Measurements from ENCODE around the gene ABCC5. TPM values are rescaled to one million over a fixed set of nuclear protein-coding genes. Genes with fewer than 3 reads are reported as not detected.

ABCC5 gene
- 13.9 and 23.1 TPM in 2 replicates for total RNA-seq

GRCh38 chr3:184017672-184018423 is at the start of gene ABCC5:
Gene ABCC5, minus strand, starts transcription at chr3:184017884. Its CDS starts 3,492 bp downstream, at chr3:184014392.

GRCh38 chr3:184052767-184053166 is 35.1 kb upstream of the ABCC5 start, which contains the start of gene HTR3C:
Gene HTR3C, plus strand, starts transcription at chr3:184053047. Its CDS starts 34 bp downstream, at chr3:184053081.

GRCh38 chr3:184031187-184031792 is 13.6 kb upstream of the ABCC5 start, which contains the start of gene HTR3D:
Gene HTR3D, plus strand, starts transcription at chr3:184031742. Its CDS starts 0 bp downstream, at chr3:184031742.

GRCh38 chr3:183884427-183885296 is 133.0 kb downstream of the ABCC5 start, which contains the start of gene PARL:
Gene PARL, minus strand, starts transcription at chr3:183884880. Its CDS starts 34 bp downstream, at chr3:183884846.

Other genes starting within 250 kb of the ABCC5 start
- 0.47 and 0.52 TPM in 2 replicates for gene MAP6D1, start 192.3 kb downstream of the ABCC5 start, total RNA-seq
- 30.7 and 45.6 TPM in 2 replicates for gene PARL, start 133.0 kb downstream of the ABCC5 start, total RNA-seq
- gene HTR3D, start 13.9 kb upstream of the ABCC5 start, total RNA-seq, result not detected in 2 replicates
- gene HTR3C, start 35.2 kb upstream of the ABCC5 start, total RNA-seq, result not detected in 2 replicates
- not detected in 2 replicates for gene HTR3E, start 79.2 kb upstream of the ABCC5 start, total RNA-seq
- 29.9 and 32.8 TPM in 2 replicates for gene EIF2B5, start 117.5 kb upstream of the ABCC5 start, total RNA-seq
- 28.7 and 36.6 TPM in 2 replicates for gene DVL3, start 137.5 kb upstream of the ABCC5 start, total RNA-seq
- 624 and 646 TPM in 2 replicates for gene AP2M1, start 157.0 kb upstream of the ABCC5 start, total RNA-seq
- 57.1 and 68.0 TPM in 2 replicates for gene ABCF3, start 168.3 kb upstream of the ABCC5 start, total RNA-seq
- not detected in 2 replicates for gene VWA5B2, start 211.7 kb upstream of the ABCC5 start, total RNA-seq
- 20.5 and 21.4 TPM in 2 replicates for gene ALG3, start 231.1 kb upstream of the ABCC5 start, total RNA-seq
- gene EEF1AKMT4, start 231.8 kb upstream of the ABCC5 start, total RNA-seq, result 1.1 and 1.5 TPM in 2 replicates
- gene CAMK2N2, start 243.7 kb upstream of the ABCC5 start, total RNA-seq, result 0.16 TPM in 1 of 2 replicates, not detected in the other

Data from bronchial smooth muscle cell (primary cell).